AG10803 (cell line): ENCODE results near the gene ATP8A2.

ENCODE experiments used
- DNase-seq: peaks from one replicate; pipeline ENCODE4 v3.0.0; 2010; ENCODE audit warnings: low read depth
- H3K4me3 ChIP-seq: 2 replicates; pipeline ENCODE4 v1.5.1; 2011; ENCODE audit warnings: mild to moderate bottlenecking, low read length, control low read depth
- CTCF ChIP-seq: conservative IDR thresholded peaks from 2 replicates; pipeline ENCODE4 v1.5.1; 2011; ENCODE audit warnings: mild to moderate bottlenecking, low read length, control low read depth, inconsistent platforms

The ATP8A2 gene

GRCh38 chr13:25604106-25604505, 232.3 kb downstream of the ATP8A2 start:
- DNase-seq = no peak
- no peak for TF ChIP-seq CTCF
- H3K4me3 ChIP-seq = no peak overlapping the region

GRCh38 chr13:25607096-25607495, 235.3 kb downstream of the ATP8A2 start:
- no peak for DNase-seq
- H3K4me3 ChIP-seq = no peak overlapping the region
- TF ChIP-seq CTCF = no peak

- H3K4me3 ChIP-seq = no peak overlapping the region
- DNase-seq = no peak
- TF ChIP-seq CTCF = no peak
Observed at GRCh38 chr13:25608181-25608580, 236.4 kb downstream of the ATP8A2 start.

- TF ChIP-seq CTCF = no peak
- DNase-seq = no peak
- no peak overlapping the region for H3K4me3 ChIP-seq
Observed at GRCh38 chr13:25616674-25617073, 244.9 kb downstream of the ATP8A2 start.

GRCh38 chr13:25619897-25620296, 248.1 kb downstream of the ATP8A2 start:
- no peak for TF ChIP-seq CTCF
- H3K4me3 ChIP-seq = no peak overlapping the region
- DNase-seq = no peak

- H3K4me3 ChIP-seq = no peak overlapping the region
- no peak for DNase-seq
- no peak for TF ChIP-seq CTCF
Observed at GRCh38 chr13:25625414-25625813, 253.6 kb downstream of the ATP8A2 start.

GRCh38 chr13:25630329-25630900, 258.6 kb downstream of the ATP8A2 start:
- no peak overlapping the region for H3K4me3 ChIP-seq
- no peak for TF ChIP-seq CTCF
- no peak for DNase-seq
